DMS153 (cell line): ENCODE measurements around the gene LAMC3.
"Not testable (repeated sequence)": the region's sequence is repeated elsewhere in the genome, so short reads cannot be mapped to it uniquely, and the experiment has no call there.

ENCODE experiments used
- DNase-seq: peaks from one replicate; lab custom pipeline; 2025; lab: John Stamatoyannopoulos, UW

LAMC3 gene

DNA sequence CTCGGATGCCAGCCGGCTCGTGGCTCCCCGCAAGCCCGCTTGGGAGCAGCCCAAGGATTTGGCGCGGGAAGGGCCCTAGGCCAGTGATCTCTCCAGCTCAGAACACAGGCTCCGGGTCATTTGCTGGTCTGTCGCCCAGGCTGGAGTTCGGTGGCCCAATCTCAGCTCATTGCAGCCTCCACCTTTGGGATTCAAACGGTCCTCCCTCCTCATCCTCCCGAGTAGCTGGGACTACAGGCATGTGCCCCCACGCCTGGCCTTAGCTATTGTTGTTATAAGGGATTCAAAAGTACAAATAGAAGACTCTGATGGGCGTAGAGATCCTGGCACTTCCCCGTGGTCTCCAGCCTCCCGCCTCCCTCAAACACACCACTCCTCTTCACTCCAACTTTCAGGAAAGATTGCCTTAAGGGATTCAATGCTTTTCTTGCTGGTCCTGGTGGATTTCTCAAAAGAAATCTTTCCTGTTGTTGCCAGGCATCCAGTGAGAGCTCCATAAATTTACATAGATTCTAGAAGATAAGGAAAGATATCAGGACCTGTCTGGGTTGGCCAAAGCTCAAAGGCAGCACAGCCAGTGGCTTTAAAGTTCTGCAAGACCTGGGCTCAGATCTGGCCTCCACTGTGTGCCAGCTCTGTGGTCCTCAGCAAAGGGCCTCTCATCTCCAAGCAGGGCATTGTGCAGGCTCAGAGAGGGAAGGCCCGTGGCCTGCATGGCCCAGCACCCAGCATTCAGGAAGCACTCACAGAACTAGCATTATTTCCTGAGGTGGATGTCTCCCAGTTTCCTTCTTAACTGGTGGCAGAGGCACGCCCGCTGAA, 88.4 kb downstream of the LAMC3 start:
- no peak for DNase-seq

DNA sequence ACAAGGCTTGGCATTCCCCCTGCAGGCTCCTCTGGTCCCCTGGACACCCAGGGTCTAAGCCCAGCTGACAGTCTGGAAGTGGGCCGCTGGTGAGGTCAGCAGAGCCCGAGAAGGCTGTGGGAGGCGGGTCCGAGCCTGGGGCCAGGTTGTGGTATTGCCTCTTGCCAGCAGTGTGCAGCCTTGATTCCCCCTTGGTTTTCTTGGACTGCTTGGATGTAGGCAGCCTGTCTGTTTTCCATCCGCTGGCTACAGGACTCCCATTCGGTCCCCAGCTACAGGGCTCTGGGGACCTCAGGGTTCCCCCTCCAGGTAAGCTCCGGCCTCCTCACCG, 88.9 kb downstream of the LAMC3 start:
- no peak for DNase-seq

DNA sequence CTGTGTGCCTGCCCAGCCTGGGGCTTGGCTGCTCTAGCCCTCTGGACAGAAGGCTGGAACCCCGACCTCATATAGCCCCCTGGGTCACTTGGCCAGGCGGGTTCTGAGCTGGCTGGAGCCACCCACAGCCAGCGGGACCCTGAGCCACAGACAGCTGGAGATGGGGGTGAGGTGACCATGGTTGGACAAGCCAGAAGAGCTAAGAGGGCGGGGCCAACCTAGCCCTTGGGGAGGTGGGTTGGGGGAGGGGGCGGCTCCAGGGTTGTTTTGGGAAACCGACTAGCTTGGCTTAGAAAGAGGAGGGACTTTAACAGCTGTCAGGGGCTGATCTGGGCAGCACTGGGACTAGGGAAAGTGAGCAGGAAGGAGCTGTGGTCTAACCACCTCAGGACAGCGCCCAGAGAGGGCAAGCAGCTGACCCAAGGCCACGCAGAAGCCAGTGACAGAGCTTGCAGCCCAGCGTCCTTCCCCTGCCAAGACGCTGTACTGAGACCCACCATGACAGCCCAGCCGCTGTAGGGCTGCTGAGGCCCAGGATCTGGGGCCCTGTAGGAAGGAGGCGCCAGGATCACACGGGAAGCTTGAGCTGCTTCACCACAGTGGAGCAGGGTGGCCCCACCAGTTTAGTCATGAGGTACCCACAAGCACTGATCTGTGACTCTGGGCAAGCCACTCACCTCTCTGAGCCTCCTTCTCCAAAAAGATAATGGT, 89.6 kb downstream of the LAMC3 start:
- no peak for DNase-seq

DNA sequence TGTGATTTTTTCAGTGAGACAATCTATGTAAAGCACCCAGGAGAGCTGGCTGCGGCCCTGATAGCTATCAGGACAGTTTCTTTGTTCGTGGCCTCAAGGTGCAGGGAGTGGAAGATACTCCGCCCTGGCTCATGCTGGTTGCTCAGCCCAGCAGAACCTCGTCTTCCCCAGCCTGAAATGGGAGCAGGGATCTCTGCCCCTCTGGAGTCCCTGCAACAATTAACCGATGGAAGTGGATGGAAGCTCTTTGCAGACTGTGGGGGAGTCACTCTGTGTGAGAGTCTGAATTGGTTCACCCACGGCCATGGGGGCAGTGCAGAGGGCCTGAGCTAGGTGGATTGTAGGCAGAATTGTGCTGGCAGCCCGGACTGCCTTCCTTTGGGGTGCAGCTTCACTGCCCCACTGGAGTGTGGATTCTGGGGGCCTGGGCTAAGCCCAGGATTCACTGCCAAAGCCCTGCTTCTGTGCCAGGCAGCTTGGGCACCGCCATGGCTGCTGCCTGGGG, 90.2 kb downstream of the LAMC3 start:
- DNase-seq, result no peak

DNA sequence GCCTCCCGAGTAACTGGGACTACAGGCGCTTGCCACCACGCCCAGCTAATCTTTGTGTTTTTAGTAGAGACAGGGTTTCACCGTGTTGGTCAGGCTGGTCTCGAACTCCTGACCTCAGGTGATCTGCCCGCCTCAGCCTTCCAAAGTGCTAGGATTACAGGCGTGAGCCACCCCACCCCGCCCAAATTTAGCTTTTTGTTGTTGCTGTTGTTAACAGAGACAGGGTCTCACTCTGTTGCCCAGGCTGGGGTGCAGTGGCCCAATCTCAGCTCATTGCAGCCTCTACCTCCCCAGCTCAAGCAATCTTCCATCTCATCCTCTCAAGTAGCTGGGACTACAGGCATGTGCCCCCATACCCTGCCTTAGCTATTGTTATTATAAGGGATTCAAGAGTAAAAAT, 90.9 kb downstream of the LAMC3 start:
- not testable (repeated sequence) for DNase-seq

DNA sequence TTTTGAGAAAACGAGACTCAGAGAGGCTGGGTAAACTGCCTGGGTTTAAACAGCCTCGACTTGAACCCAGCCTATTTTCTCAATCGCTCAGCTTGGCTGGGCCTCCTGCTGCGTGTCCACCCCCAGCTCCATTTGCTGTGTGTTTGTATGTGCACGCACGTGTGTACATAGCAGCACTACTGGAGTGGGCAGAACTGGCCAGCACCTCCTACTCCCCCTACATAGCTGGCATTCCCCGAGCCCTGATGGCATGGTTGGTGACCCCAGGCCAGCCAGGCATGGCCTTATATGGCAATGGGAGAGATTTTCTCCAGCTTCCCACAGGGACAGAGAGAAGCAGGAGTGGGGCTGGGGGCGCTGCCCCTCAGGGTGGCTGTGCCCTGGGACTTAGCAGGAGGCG, 91.5 kb downstream of the LAMC3 start:
- no peak for DNase-seq

DNA sequence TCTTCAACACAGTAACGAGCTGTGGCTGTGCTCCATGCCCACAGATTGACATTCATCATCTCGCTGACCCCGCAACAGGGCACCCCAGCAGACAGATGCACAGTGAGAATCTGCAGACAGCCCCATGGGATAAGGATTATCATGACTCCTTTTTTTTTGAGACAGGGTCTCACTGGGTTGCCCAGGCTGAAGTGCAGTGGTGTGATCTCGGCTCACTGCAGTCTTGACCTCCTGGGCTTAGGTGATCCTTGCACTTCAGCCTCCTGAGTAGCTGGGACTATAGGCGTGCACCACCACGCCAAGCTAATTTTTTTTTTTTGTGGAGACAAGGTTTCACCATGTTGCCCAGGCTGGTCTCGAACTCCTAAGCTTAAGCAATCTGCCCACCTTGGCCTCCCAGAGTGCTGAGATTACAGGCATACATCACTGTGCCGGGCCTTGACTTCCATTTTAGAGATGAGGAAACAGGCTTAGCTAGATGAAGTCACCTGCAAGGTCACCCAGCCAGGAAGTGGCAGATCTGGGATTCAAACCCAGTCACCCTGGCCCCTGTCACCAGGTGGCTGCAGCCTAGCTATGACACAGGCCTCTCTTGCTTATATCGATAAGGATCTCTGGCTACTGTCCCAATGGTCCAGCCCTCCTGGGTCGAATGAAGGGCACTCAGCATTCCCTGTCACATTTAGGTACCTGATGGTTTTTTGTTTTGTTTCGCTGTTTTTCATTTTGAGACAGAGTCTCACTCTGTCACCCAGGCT, 92.4 kb downstream of the LAMC3 start:
- no peak for DNase-seq

DNA sequence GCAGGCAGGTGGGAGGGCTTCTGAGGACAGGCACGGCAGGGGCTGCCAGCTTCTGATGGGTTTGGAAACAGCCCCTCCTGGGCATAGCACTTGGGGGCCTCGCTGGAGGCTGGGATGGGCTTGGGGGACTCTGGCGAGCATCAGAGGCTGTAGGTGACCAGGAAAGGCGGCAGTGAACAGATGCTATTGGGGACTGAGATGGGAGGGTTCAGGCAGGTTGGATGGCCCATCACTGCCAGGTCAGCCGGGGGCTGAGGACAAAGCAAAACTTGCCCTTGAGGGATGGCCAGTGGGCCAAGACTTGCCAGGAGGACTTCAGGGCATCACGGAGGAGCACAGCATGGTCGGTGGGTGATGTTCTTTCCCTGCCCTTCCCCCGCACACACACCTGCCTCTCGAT, 94.0 kb downstream of the LAMC3 start:
- DNase-seq, result no peak

DNA sequence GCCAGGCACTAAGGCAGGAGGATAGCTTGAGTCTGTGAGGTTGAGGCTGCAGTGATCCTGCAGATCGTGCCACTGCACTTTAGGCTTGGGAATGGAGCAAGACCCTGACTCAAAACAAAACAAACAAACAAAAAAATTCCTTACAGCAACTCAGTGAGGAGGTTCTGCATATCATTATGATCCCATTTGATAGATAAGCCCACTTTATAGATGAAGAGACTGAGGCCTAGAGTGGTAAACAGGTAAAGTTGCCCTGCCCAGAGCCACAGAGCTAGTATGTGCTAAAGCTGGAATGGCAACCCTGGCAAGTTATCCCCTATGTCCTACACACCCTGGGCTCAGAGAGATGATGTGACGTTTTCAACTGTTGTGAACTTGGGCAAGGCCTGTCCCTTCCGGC, 94.6 kb downstream of the LAMC3 start:
- no peak for DNase-seq

DNA sequence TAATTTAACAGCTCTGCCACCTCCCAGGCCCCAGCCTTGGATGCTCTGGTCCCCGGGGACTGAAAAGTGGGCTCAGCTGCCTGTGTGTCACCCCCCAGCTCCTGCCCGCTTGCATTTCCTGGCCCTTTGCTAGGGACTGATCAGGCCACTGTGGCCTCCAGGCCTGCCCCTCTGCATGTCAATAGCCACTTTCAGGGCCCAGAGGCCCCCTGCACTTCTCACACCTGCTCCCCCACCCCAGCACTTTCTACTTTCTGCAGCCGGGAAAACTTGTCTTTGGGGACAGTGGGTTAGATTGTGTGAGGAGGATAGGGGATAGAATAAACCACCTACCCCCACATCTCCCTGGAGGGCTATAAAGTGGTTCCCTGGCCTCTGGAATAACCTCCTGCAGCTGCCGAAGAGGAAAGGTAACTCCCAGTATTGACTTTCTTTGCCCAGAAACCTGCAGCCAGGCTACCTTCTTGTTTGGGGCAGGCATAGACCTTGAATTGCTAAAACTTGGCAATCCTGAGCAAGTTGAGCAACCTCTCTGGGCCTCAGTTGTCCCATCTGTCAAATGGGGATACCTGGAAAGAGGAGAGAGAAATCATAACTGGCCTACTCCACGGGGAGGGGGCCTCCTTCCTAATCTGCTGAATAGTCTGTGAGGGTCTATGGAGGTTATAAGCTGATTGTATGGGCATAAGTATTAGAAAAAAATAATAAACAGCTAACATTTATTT, 95.2 kb downstream of the LAMC3 start:
- no peak for DNase-seq

DNA sequence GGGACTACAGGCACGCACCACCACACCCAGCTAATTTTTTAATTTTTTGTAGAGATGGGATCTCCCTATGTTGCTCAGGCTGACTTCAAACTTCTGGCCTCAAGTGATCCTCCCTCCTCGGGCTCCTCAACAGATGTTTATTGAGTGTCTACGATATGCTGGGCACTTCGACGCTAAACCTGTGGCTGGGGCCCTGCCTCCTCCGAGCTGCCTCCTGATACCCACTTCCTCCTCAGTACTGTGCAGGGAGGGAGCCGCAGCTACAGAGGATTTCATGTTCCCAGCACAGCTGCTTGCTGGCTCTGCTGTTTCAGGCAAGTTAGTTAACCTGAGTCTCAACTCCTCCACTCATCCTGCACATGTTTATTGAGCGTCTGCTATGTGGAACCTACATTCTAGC, 97.0 kb downstream of the LAMC3 start:
- DNase-seq, result no peak

DNA sequence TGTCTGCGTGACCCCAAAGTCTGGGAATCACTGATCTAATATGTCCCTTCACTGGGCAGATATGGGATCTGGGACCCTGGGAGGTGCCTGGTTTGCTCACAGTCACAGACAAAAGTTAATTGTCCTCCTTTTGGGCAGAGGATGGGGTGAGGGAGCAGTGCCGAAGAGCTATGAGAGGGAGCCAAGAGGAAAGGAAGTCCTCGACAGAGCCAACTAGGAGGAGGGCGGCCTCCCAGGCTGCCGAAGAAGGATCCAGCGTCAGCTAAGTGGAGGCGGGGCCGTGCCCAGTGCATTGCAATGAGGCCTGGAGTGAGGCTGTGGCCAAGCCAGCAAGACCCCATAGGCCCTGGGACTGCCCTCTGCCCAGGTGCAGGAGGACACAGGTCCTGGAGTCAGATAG, 98.8 kb downstream of the LAMC3 start:
- no peak for DNase-seq

DNA sequence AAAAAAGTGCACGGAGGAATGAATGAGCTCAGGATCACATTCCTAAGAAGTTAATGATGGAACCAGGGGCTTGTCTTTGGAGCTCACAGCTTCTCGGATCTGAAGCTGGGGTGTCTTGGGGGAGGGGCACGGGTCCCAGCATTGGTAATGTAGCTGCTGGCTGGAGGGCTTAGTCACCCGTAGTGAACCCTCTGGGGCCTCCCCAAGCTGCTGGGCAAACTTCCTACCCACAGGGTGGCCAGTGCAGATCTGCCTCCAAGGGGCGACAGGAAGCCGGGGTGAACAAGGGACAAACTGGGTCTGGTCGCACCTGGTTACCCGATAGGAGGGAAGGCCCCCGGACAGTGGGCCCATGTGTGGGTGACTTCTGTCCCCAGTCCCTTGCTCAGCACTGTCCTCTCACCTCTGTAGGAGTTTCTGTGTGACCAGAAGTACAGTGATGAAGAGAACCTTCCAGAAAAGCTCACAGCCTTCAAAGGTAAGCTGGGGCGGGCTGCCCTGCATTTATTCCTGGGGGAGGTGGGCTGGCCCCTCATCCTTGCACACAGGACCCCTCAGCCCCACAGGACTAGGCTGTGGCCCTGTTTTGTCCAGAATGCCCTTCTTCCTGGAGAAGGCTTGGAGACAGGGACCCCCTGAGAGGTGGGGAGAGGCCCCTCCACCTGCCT, 102.3 kb downstream of the LAMC3 start:
- DNase-seq, result no peak

DNA sequence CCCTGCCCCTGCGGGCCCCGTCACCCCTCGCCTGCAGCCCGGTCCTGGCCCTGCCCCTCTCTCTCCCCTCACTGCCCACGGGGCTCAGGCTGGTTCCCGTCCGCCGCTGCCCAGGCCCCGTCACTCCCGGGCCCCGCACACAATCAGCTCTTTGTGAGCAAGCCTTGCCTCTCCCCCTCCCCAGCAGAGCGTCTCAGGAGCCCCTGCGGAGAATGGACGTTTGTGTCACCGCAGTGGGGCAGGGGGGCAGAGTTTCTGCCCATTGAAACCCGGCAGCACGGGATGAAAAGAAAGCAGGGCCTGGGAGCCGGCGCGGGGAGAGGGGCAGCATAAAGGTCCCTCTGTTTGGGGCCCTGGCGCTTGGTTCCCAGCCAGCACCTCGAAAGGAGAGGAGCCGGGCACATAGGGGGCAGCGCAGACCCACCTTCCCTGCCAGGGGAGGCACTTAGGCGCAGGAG, 102.9 kb downstream of the LAMC3 start:
- no peak for DNase-seq

DNA sequence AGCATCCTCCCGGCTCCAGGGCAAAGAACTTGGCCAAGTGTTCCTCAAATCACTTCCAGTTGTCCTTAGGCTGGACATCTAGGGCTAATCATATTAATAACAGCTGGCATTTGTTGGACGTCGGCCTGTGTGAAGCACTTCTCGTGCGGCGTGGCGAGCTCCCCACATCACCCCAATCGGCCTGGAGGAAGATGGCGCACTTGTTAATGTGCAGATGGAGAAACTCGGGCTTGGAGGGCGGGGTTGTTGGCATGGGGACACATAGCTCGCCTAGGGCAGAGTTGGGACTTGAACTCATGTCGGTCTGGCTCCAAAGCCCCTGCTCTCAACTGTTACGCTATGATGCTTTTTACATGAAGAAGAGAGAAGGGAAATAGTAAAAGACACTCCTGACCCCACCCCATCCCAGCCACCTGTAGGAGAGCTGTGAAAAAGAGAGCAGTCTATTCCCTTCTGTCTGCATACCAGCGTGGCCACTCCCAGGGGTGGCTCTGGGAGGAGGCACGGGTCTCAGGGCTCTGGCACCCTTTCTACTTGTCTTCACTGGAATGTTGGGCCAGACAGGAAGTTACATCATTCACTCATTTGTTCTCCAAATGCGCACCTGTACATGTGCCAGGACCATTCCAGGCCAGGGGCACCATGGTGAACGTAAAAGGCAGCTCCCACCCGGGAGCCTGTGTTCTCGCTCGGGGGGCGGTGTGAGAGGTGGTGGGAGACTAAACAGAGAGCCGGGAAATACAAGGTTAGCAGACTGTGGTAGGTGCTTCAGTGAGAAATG, 103.6 kb downstream of the LAMC3 start:
- no peak for DNase-seq

DNA sequence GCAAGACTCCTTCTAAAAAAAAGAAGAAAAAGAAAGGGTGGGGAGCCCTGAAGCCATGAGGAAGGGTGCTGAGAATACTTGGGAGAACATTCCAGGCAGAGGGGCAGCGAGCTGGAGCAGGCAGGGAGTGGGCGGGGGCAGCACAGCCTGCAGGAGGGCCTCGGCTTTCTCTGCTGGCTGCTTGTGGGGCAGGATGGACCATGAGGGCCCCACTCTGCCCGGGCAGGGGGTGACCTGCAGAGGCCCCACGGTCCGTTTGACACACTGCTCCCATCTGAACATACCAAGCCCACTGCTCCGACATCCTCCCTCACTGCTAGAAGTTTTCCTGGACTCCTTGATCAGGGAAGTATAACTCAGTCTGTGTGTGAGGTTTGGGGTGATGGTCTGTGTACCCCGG, 104.7 kb downstream of the LAMC3 start:
- no peak for DNase-seq

DNA sequence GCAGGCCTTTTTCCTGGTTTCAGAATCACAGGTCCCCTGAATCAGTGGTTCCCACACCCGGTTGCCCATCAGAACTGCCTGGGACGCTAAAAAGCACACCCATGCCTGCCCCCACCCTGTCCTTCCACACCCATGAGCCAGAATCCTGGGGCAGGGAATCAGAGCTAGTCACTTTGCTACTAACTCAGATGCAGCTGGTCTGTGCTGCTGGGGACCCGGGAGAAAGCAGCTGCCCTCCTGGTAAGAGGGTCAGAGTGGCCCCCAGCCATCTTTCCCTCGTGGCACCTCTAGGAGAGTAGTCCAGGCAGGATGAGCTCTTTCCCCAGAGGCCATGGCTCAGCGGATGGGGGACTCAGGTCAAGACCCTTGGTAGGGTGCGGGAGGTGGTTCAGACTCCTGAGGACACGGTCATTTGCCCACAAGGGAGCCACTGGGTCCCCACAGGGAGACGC, 105.1 kb downstream of the LAMC3 start:
- DNase-seq, result no peak

DNA sequence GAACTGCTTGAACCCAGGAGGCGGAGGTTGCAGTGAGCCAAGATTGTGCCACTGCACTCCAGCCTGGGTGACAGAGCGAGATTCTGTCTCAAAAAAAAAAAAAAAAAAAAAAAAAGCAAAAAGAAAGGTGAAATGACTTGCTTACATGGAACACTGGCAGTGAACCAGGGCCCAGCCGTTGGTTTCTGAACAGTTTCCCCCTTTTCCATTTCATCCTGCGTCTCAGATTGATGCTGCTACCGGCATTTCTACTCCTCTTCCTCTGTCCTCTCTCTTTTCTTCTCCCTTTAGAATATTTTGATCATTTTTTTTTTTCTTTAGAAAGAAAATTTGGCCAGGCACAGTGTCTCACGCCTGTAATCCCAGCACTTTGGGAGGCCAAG, 106.4 kb downstream of the LAMC3 start:
- not testable (repeated sequence) for DNase-seq

DNA sequence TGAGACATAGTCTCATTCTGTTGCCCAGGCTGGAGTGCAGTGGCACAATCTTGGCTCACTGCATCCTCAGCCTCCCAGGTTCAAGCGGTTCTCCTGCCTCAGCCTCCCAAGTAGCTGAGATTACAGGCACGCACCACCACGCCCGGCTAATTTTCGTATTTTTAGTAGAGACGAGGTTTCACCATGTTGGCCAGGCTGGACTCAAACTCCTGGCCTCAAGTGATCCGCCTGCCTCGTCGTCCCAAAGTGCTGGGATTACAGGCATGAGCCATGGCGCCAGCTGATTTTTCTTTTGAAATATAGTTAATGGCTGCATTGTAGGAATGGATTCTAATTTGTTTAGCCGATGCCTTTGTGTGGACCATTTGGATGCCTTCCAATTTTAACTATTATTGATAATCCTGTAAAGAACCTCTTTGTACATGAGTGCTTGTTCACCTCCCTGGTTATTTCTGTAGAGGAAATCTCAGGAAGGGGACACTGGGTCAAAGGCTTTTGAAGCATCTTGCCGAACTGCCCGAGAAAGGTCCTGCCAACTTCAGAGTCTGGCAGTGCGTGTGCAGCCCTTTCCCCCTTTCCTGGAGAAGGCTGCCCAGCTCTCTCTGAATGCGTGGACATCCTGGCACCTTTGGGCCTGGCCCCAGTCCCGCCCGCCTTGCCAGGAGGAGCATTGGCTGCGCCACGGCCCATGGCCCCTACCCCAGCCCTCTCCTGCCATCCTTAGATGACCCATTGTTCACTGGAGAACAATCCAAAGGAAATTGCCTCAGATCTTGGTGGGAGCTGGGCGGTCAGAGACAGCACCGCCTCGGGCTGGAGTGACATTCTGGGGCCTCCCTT, 107.5 kb downstream of the LAMC3 start:
- DNase-seq, result no peak
